NCI-H460 (cell line): ENCODE measurements around the gene PTPRM. TPM values are rescaled to one million over a fixed set of nuclear protein-coding genes. Genes with fewer than 3 reads are reported as not detected.
A peak's percentile ranks its signal among the peaks of the same experiment; 100 is the strongest.

Source experiments
- DNase-seq: peaks from one replicate; pipeline ENCODE4 v3.0.0-alpha.2; 2016; ENCODE audit warnings: low read depth; ENCODE audit errors: extremely low read depth
- polyA plus RNA-seq: library from polyadenylated mRNA; depleted of rRNA; stranded (reverse); fragments of >200 nt; gene quantifications from 2 replicates; pipeline ENCODE4 v1.2.3, GENCODE V29; 2014; cell fraction: nucleus; rRNA removed
- total RNA-seq: library from RNA; depleted of rRNA; stranded (reverse); fragments of >200 nt; shearing (Covaris generic); gene quantifications from 2 replicates; pipeline ENCODE4 v1.2.3, GENCODE V29; 2014; rRNA removed

PTPRM gene
- total RNA-seq: 97.6 and 129 TPM in 2 replicates
- 80.9 and 116 TPM in 2 replicates for polyA plus RNA-seq

DNA sequence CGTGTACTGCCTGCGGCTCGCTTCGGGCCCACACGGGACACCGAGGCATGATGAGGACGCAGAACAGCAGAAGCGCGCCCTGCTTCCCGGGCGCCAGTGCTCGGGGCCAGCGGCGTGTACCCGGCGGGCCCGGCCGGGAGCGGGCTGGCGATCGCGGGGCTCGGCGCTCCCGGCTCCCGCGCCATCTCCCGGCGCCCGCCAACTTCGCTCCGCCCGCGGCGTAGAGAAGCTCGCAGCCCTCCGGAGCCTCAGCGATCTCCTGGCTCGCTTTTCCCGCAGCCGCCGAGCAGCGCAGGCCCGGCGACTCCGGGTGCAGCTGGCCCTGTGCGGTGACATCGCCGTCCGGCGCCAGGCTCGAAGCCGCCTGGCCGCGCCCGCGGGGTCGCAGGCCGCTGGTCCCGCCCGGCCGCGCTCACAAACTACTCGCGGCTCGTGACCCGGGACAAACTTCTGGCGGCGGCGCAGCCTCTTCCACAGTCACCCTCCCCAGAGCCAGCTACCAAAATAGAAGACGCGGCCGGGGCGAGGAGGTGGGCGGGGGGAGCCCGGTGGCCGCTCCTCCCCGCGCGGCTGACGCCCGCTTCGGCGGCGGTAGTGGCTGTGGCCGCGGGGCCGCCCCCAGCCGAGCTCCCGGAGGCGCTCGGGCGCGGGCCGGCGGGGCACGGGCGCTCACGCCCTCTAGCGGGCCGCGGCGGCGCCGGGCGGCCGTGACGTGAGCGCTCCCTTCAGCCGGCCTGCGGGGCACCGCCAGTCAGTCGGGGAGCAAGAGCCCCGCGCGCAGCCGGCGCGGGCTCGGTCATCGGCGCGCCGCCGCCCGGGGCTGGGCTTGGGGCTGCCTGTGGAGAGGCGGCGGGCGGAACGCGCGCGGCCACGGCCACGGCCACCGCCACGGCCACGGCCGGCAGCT lies at the start of gene PTPRM:
PTPRM (plus strand) TSS at position 750 of the 907 bp plus-strand sequence. CDS start 503 bp downstream, outside the sequence.
- peak; percentile 76 for DNase-seq

- DNase-seq: no peak
Measured at GRCh38 chr18:7517852-7518251, 49.3 kb upstream of the PTPRM start.

DNA sequence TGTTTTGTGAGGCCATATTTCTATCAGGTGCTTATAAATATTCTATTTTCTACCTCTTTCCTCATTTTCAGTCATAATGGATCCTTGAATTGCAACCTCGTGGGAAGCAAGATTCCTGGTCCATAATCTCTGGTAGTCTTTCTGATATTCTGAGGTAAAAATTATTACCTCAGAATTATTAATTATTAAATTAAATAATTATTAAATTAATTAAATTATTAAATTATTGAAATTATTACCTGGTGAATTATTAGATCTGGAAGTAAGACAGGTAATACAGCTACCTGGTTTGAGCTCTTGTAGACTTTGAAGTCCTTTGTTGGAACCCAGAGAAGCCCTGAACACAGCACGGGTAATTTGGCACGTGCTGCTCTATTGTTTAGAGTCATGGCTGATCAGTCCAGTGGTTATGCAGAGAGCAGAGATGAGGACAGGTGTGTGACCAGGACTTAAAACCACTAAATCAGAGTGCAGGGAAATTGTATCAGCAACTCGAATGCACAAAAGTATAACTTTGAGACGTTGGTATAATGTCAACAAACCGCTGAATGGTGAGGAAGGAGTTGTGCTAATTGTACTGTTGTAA lies 46.8 kb upstream of the PTPRM start:
- DNase-seq: no peak

DNA sequence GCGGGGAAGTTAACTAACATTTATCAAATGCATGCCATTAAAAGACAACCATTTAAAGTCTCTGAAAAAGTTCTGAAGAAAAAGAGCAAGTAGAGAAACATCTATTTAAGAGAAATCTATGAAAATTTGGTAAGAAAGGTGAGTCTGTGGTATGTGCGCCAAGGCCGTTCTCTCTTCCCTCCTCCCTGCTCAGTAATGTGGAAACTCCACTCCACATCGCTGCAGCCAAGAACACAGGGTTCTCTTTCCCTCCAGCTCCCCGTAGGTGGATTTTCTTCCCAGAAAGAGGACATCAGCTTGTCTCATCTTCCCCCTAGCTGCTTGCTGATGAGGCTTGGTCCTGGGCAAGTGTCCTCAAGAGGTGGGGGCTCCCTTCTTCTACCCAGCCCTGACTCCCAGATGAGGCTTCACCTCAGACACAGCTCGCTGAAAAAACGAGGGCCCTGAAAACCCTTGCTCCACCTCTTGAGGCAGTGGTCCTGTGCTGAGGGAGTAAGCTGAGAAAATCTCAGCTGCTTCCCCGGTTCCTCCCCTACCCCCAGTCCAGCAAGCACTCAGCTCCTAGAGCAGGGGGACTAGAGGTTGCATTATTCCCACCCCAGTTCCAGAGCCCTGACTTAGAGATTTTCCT lies 45.8 kb upstream of the PTPRM start:
- DNase-seq: no peak

DNA sequence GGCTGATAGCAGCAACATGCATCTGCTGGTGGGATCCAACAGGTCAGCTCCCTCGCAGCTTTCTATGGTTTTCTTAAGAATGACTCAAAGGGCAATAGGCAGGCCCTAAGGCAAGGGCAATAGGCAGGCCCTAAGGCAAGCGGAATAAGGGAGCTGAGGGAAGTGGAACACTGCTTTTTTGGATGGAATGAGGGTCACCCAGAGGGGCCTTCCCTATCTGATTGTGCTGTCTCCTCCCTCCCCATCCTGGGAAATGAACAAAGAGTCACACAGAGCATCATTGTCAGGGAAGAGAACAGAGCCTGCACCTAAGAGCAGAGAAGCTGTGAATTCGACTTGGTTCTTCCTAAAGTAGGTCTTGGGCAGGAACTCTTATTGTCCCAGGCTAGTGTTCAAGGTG lies 43.3 kb upstream of the PTPRM start:
- DNase-seq: no peak

GRCh38 chr18:7524786-7525185 lies 42.3 kb upstream of the PTPRM start:
- no peak for DNase-seq

GRCh38 chr18:7532942-7533341 lies 34.2 kb upstream of the PTPRM start:
- no peak for DNase-seq

DNA sequence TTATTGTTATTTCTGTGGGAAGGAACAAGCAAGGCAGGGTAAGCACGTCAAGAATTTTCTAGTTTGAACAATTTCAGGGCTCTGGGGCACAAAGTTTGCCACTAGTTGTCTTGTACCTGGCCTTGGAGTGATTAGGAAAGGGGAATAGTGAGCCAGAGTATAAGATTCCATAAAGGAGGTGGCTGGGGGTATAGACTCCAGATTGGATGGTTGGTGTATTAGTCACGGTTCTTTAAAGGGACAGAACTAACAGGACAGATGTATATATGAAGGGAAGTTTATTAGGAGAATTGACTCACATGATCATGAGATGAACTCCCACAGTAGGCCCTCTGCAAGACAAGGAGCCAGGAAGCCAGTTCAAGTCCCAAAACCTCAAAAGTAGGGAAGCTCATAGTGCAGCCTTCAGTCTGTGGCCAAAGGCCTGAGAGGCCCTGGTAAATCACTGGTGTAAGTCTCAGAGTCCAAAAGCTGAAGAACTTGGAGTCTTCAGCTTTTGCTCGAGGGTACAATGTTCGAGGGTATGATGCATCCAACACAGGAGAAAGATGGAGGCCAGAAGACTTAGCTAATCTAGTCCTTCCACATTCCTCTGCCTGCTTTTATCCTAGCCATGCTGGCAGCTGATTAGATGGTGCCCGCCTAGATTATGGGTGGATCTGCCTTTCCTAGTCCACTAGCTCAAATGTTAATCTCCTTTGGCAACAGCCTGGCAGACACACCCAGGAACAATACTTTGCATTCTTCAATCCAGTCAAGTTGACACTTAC lies 31.5 kb upstream of the PTPRM start:
- no peak for DNase-seq

GRCh38 chr18:7537145-7537544 lies 30.0 kb upstream of the PTPRM start:
- no peak for DNase-seq

GRCh38 chr18:7541835-7542234 lies 25.3 kb upstream of the PTPRM start:
- no peak for DNase-seq

- no peak for DNase-seq
Measured at GRCh38 chr18:7544686-7545085, 22.4 kb upstream of the PTPRM start.

- DNase-seq: no peak
Measured at GRCh38 chr18:7545734-7546133, 21.4 kb upstream of the PTPRM start.

DNA sequence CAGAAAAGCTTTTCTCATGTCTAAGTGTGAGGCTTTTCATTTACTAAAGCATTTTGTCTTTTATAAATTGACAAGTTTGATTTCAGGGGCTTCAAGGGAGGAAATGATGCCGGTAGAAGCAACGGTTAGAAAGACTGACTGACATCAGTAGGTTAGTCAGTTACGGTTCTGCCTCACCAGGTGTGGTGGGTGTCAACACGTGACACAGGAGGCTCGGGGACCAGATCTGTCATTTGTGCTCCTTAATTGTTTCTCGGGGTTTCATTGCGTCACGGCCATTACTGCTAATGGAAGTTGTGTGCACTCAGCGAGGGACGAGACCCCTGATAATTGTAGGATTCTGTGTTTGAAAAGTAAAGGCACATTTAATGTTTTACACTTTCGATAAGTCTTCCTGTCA lies 18.9 kb upstream of the PTPRM start:
- DNase-seq: no peak

GRCh38 chr18:7548721-7549120 lies 18.4 kb upstream of the PTPRM start:
- DNase-seq: no peak

GRCh38 chr18:7557973-7558372 lies 9.1 kb upstream of the PTPRM start:
- no peak for DNase-seq

DNA sequence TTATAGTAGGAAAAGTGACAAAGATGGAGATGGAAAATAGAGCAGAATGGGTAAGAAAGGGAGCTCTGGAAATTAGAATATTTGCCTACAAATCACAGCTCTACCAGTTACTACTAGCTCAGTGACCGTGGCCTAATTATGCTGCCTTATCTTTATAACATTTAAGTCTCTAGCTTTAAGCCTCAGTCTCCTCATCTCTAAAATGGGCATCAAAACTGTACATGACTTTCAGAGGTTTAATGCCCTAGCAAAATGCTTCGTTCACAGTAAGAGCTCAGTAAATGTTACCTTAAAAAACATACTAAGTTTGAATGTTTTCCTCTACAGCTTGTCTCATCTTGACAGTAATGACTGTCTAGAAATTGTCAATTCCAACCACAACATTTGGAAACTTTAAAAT lies 8.3 kb upstream of the PTPRM start:
- DNase-seq: no peak

GRCh38 chr18:7559709-7560319 lies 7.3 kb upstream of the PTPRM start:
- no peak for DNase-seq

- no peak for DNase-seq
Measured at GRCh38 chr18:7561909-7562460, 5.1 kb upstream of the PTPRM start.

DNA sequence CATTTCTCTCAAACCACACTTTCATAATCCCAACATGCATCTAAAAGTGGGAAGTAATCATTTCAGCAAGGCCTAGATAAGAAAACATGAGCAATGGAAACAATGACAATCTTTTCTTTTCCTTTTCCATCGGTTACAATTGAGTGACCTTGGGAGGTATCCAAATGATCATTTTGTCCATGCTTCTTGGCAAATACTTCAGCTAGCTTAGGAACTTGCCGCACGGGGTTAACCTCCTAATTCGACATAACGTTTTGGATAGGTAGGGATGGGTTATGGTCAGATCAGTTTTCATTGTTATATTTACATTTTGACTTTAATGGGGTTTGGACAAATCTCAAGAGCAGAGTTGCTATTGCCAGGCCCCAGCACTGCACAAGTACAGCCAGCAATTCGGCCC lies 4.6 kb upstream of the PTPRM start:
- no peak for DNase-seq

- no peak for DNase-seq
Measured at GRCh38 chr18:7565677-7566076, 1.4 kb upstream of the PTPRM start.
